Measurements from ENCODE around the gene C3orf20. TPM values are rescaled to one million over a fixed set of nuclear protein-coding genes. Genes with fewer than 3 reads are reported as not detected.

The C3orf20 gene
- total and polyA plus RNA-seq, 2 donors (not counting 1 experiment from before 2014, with no cell fraction given), result 0.12 to 0.34 TPM

DNA sequence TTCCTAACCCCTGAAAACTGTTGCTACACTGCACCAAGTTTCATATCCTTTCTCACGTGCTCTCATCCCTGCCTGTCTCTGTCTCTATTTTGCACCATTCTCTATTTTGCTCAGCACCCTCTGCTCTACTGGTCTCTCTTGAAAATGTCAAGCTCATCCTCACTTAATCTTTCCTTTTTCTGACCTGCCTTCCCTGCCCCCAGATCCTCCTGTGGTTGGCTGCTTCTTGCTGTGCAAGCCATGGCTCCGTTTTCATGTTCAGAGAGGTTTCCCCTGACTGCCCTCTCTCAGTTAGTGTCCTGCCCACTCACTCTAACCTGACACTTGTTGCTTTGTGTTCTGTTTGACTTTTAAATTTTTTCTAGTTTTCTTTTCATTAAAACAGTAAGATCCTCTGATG, 17.4 kb upstream of the C3orf20 start:
- Histone ChIP-seq H3K79me2 (ENCODE audit: control insufficient read depth, insufficient read depth, low read length) (peaks cover 34% of the 10 kb centered on the region), H3K4me3 (ENCODE audit: control extremely low read depth in 1 of 5, extremely low read depth in 1 of 5, insufficient read depth in 1 of 5, low read depth in 2 of 5, low read length in 4 of 5) (no peak overlapping the region), H3K4me1 (ENCODE audit: control insufficient read depth in 2 of 2, insufficient read depth in 2 of 2, low read length in 2 of 2) (peaks cover 3 to 14% of the 10 kb centered on the region in 2 donors), H3K4me2 (replicated peaks; ENCODE audit: low read depth, low read length, poor library complexity, severe bottlenecking) (no peak overlapping the region), H3K9ac (ENCODE audit: low read length) (no peak overlapping the region), H2AFZ (ENCODE audit: insufficient read depth, low read depth, low read length, poor library complexity, severe bottlenecking) (no peak overlapping the region), H3K27ac (ENCODE audit: low read length in 2 of 2) (no peak overlapping the region), H4K20me1 (ENCODE audit: control insufficient read depth, insufficient read depth, low read length, poor library complexity, severe bottlenecking) (peaks cover 21% of the 10 kb centered on the region), H3K27me3 (replicated peaks in 1 of 4; ENCODE audit: control extremely low read depth in 1 of 4, control insufficient read depth in 3 of 4, insufficient read depth in 4 of 4, low read length in 3 of 4) (no peaks in the 10 kb centered on the region), H3K9me3 (ENCODE audit: control extremely low read depth in 1 of 3, control insufficient read depth in 2 of 3, insufficient read depth in 1 of 3, low read length in 2 of 3) (no peaks in the 10 kb centered on the region), H3K36me3 (replicated peaks in 1 of 2; ENCODE audit: control extremely low read depth in 1 of 2, control insufficient read depth in 1 of 2, extremely low read depth in 1 of 2, insufficient read depth in 2 of 2, low read length in 1 of 2) (peaks cover 19 to 76% of the 10 kb centered on the region in 2 experiments)
- H3K27ac Mint-ChIP-seq, result no peak overlapping the region
- no peak for TF ChIP-seq EZH2 (IDR thresholded peaks at IDR 0.05; ENCODE audit: borderline replicate concordance, insufficient read depth, low read depth, low read length, poor library complexity, severe bottlenecking)
- TF ChIP-seq, protein P1, sequence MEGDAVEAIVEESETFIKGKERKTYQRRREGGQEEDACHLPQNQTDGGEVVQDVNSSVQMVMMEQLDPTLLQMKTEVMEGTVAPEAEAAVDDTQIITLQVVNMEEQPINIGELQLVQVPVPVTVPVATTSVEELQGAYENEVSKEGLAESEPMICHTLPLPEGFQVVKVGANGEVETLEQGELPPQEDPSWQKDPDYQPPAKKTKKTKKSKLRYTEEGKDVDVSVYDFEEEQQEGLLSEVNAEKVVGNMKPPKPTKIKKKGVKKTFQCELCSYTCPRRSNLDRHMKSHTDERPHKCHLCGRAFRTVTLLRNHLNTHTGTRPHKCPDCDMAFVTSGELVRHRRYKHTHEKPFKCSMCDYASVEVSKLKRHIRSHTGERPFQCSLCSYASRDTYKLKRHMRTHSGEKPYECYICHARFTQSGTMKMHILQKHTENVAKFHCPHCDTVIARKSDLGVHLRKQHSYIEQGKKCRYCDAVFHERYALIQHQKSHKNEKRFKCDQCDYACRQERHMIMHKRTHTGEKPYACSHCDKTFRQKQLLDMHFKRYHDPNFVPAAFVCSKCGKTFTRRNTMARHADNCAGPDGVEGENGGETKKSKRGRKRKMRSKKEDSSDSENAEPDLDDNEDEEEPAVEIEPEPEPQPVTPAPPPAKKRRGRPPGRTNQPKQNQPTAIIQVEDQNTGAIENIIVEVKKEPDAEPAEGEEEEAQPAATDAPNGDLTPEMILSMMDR (IDR thresholded peaks at IDR 0.05), result no peak
- WGBS (ENCODE audit: insufficient coverage), result 73% methylated on average over 2 of the region's 2 CpGs
- ATAC-seq (ENCODE audit: low read depth) (no peak), DNase-seq (no peak)
- no peak overlapping the region for H3K4me3 Mint-ChIP-seq
- no peaks in the 10 kb centered on the region for H3K27me3 Mint-ChIP-seq
- H3K4me1 Mint-ChIP-seq, result peaks cover 24% of the 10 kb centered on the region
- POLR2A ChIA-PET, result no interaction called here
- CTCF ChIA-PET, result no interaction called here
- no peaks in the 10 kb centered on the region for H3K9me3 Mint-ChIP-seq (ENCODE audit: insufficient read depth)
- intact Hi-C loops (cut with micrococcal nuclease), result loop anchor here (10.0 kb wide), 1 partner anchor 1993 kb away; the partner anchor contains the start of gene RAF1

GRCh38 chr3:14658978-14659377, 16.0 kb upstream of the C3orf20 start:
- H3K4me3 Mint-ChIP-seq, result no peak overlapping the region
- Histone ChIP-seq H3K4me2 (replicated peaks; ENCODE audit: low read depth, low read length, poor library complexity, severe bottlenecking) (no peak overlapping the region), H3K4me1 (ENCODE audit: control insufficient read depth in 2 of 2, insufficient read depth in 2 of 2, low read length in 2 of 2) (peaks cover 0 to 2% of the 10 kb centered on the region in 2 donors), H4K20me1 (ENCODE audit: control insufficient read depth, insufficient read depth, low read length, poor library complexity, severe bottlenecking) (peaks cover 28% of the 10 kb centered on the region), H3K79me2 (ENCODE audit: control insufficient read depth, insufficient read depth, low read length) (peaks cover 20% of the 10 kb centered on the region), H3K27me3 (replicated peaks in 1 of 4; ENCODE audit: control extremely low read depth in 1 of 4, control insufficient read depth in 3 of 4, insufficient read depth in 4 of 4, low read length in 3 of 4) (no peaks in the 10 kb centered on the region), H3K9me3 (ENCODE audit: control extremely low read depth in 1 of 3, control insufficient read depth in 2 of 3, insufficient read depth in 1 of 3, low read length in 2 of 3) (no peaks in the 10 kb centered on the region), H3K9ac (ENCODE audit: low read length) (no peak overlapping the region), H3K4me3 (ENCODE audit: control extremely low read depth in 1 of 5, extremely low read depth in 1 of 5, insufficient read depth in 1 of 5, low read depth in 2 of 5, low read length in 4 of 5) (no peak overlapping the region), H3K27ac (ENCODE audit: low read length in 2 of 2) (no peak overlapping the region), H3K36me3 (replicated peaks in 1 of 2; ENCODE audit: control extremely low read depth in 1 of 2, control insufficient read depth in 1 of 2, extremely low read depth in 1 of 2, insufficient read depth in 2 of 2, low read length in 1 of 2) (peaks cover 19 to 90% of the 10 kb centered on the region in 2 experiments), H2AFZ (ENCODE audit: insufficient read depth, low read depth, low read length, poor library complexity, severe bottlenecking) (no peak overlapping the region)
- H3K27me3 Mint-ChIP-seq, result no peaks in the 10 kb centered on the region
- ChIA-PET CTCF (no interaction called here), POLR2A (no interaction called here)
- ATAC-seq (ENCODE audit: low read depth), result no peak
- no CpG with 5 or more reads among the region's 2 CpGs for WGBS (ENCODE audit: insufficient coverage)
- DNase-seq, result no peak
- intact Hi-C loops (cut with micrococcal nuclease), result loop anchor here (10.0 kb wide), 1 partner anchor 1994 kb away; the partner anchor contains the start of gene RAF1
- H3K9me3 Mint-ChIP-seq (ENCODE audit: insufficient read depth), result no peaks in the 10 kb centered on the region
- TF ChIP-seq, protein P1 (IDR thresholded peaks at IDR 0.05), result no peak
- no peak for TF ChIP-seq EZH2 (IDR thresholded peaks at IDR 0.05; ENCODE audit: borderline replicate concordance, insufficient read depth, low read depth, low read length, poor library complexity, severe bottlenecking)
- H3K27ac Mint-ChIP-seq, result no peak overlapping the region
- H3K4me1 Mint-ChIP-seq, result peaks cover 12% of the 10 kb centered on the region
